HCT116 (cell line): Measurements from ENCODE around the gene HEXA. TPM values are rescaled to one million over a fixed set of nuclear protein-coding genes. Genes with fewer than 3 reads are reported as not detected.

ENCODE experiments used
- total RNA-seq: library from RNA; stranded (reverse); gene quantifications from one replicate; pipeline ENCODE4 v1.2.1, GENCODE V29; 2021; ENCODE audit not compliant: unreplicated experiment

The HEXA gene
- total RNA-seq, 1 experiment from 2014 or later, result 57.1 TPM

Other genes starting within 250 kb of the HEXA start
- gene GRAMD2A, start 178.2 kb downstream of the HEXA start, total RNA-seq, result 8.0 TPM
- gene PKM, start 144.8 kb downstream of the HEXA start, total RNA-seq, result 1,664 TPM
- gene PARP6, start 103.5 kb downstream of the HEXA start, total RNA-seq, result 67.9 TPM
- gene CELF6, start 55.9 kb downstream of the HEXA start, total RNA-seq, result 0.52 TPM
- not detected for gene TMEM202, start 22.3 kb upstream of the HEXA start, total RNA-seq
- gene ARIH1, start 98.3 kb upstream of the HEXA start, total RNA-seq, result 209 TPM